K562 (cell line): Measurements from ENCODE around the gene HADHB. TPM values are rescaled to one million over a fixed set of nuclear protein-coding genes. Genes with fewer than 3 reads are reported as not detected.

Experiments
- CCNT2 ChIP-seq: IDR thresholded peaks from 2 replicates; pipeline ENCODE4 v1.6.1; 2011; ENCODE audit warnings: borderline replicate concordance, low read depth, mild to moderate bottlenecking, moderate library complexity, mixed read lengths, low read length; ENCODE audit not compliant: insufficient read length; ENCODE audit errors: extremely low read depth
- EP300 ChIP-seq: IDR thresholded peaks from 2 replicates; pipeline ENCODE4 v1.6.1; 2012; ENCODE audit warnings: low read length, improper control_type of control experiment
- FIP1L1 ChIP-seq: fragments of 200-400 bp; formaldehyde crosslinking; IDR thresholded peaks from 2 replicates; pipeline ENCODE4 v1.6.1; 2018; ENCODE audit warnings: mild to moderate bottlenecking, low read depth, low read length; ENCODE audit not compliant: poor library complexity, severe bottlenecking
- GATA2 ChIP-seq: sonication (generic); formaldehyde crosslinking; IDR thresholded peaks from 2 replicates; pipeline ENCODE4 v1.4.0; 2020; ENCODE audit warnings: mild to moderate bottlenecking, missing genetic modification reagents
- MAZ ChIP-seq, 2 experiments: fragments of 450-650 bp in 1 of 2; sonication (generic) in 1 of 2; formaldehyde crosslinking; IDR thresholded peaks in 1 of 2; conservative IDR thresholded peaks in 1 of 2; 2 replicates each; pipeline versions ENCODE4 v1.4.0 to v1.5.0; 2020; ENCODE audit warnings: mild to moderate bottlenecking in 1 of 2, missing genetic modification reagents in 1 of 2
- MXI1 ChIP-seq: IDR thresholded peaks from 2 replicates; pipeline ENCODE4 v1.6.1; 2011; ENCODE audit warnings: low read depth, mild to moderate bottlenecking, improper control_type of control experiment, low read length
- MYBL2 ChIP-seq, 2 experiments: fragments of 450-650 bp in 1 of 2; sonication (generic) in 1 of 2; formaldehyde crosslinking in 1 of 2; IDR thresholded peaks; 2 replicates each; pipeline versions ENCODE4 v1.6.1 to v1.8.1; 2017 to 2022; ENCODE audit warnings: borderline replicate concordance in 1 of 2, inconsistent platforms in 1 of 2, low read depth in 1 of 2, mild to moderate bottlenecking in 1 of 2, missing genetic modification reagents in 1 of 2, moderate library complexity in 1 of 2
- SMAD4 ChIP-seq: fragments of 250-450 bp; sonication (Bioruptor Pico); conservative IDR thresholded peaks from 2 replicates; pipeline ENCODE4 v1.8.0; 2021; ENCODE audit warnings: inconsistent platforms, mild to moderate bottlenecking, moderate library complexity
- SMC3 ChIP-seq: conservative IDR thresholded peaks from 2 replicates; pipeline ENCODE4 v1.6.1; 2011; ENCODE audit warnings: low read depth, low read length, improper control_type of control experiment; ENCODE audit not compliant: insufficient read depth
- SREBF2 ChIP-seq: sonication (generic); formaldehyde crosslinking; IDR thresholded peaks from 2 replicates; pipeline ENCODE4 v1.4.0; 2020; ENCODE audit warnings: mild to moderate bottlenecking, missing genetic modification reagents
- TCF7L2 ChIP-seq: fragments of 150-350 bp; IDR thresholded peaks from 2 replicates; pipeline ENCODE4 v1.6.1; 2016; ENCODE audit warnings: low read depth, mild to moderate bottlenecking, low read length, moderate library complexity
- ZKSCAN3 ChIP-seq: fragments of 250-450 bp; sonication (Bioruptor Pico); IDR thresholded peaks from 2 replicates; pipeline ENCODE4 v1.4.0; 2020
- ZNF12 ChIP-seq: sonication (generic); formaldehyde crosslinking; IDR thresholded peaks from 2 replicates; pipeline ENCODE4 v1.4.0; 2020; ENCODE audit warnings: mild to moderate bottlenecking, missing genetic modification reagents
- ZNF133 ChIP-seq: fragments of 250-450 bp; sonication (Bioruptor Pico); IDR thresholded peaks from 2 replicates; pipeline ENCODE4 v1.4.0; 2020; ENCODE audit warnings: mild to moderate bottlenecking
- ZNF175 ChIP-seq: fragments of 200-800 bp; sonication (Bioruptor generic); IDR thresholded peaks from 2 replicates; pipeline ENCODE4 v1.6.1; 2016; ENCODE audit warnings: low read depth, mild to moderate bottlenecking, missing genetic modification characterization, missing compliant biosample characterization
- ZNF253 ChIP-seq: fragments of 250-450 bp; sonication (Bioruptor Pico); conservative IDR thresholded peaks from 2 replicates; pipeline ENCODE4 v1.6.1; 2021; ENCODE audit warnings: mild to moderate bottlenecking
- ZNF354B ChIP-seq: fragments of 250-450 bp; sonication (Bioruptor Pico); IDR thresholded peaks from 2 replicates; pipeline ENCODE4 v1.4.0; 2020
- ZNF707 ChIP-seq: fragments of 250-450 bp; sonication (Bioruptor Pico); conservative IDR thresholded peaks from 2 replicates; pipeline ENCODE4 v1.8.0; 2022; ENCODE audit warnings: inconsistent platforms, mild to moderate bottlenecking, moderate library complexity
- polyA plus RNA-seq, 8 experiments: library from polyadenylated mRNA; depleted of rRNA in 4 of 8; stranded (reverse) in 5 of 8; unstranded in 3 of 8; fragments of >200 nt; fragmentation: Nextera tagmentation in 2 of 8; fragmentation: Illumina TruSeq in 1 of 8; extraction: Ambion mirVana in 2 of 8; extraction: Trizol in 1 of 8; gene quantifications; 2 replicates each; pipeline versions ENCODE4 v1.2.1 to v1.2.3, GENCODE V29; 2011 to 2014; ENCODE audit warnings: inconsistent platforms in 1 of 8, missing spikeins in 1 of 8
- total RNA-seq, 7 experiments: library from RNA; depleted of rRNA in 6 of 7; stranded (reverse); fragments of >200 nt in 6 of 7; fragmentation: Illumina TruSeq in 2 of 7; extraction: Trizol in 2 of 7; gene quantifications; 2 replicates each; pipeline versions ENCODE4 v1.2.1 to v1.2.3, GENCODE V29; 2011 to 2021; ENCODE audit warnings: low replicate concordance in 1 of 7
- TF ChIP-seq, protein P1 (sequence below): fragments of 250-450 bp; sonication (Bioruptor Pico); IDR thresholded peaks from 2 replicates; pipeline ENCODE4 v1.4.0; 2020; ENCODE audit warnings: mild to moderate bottlenecking, moderate library complexity
- TF ChIP-seq, protein P2 (sequence below): fragments of 250-450 bp; sonication (Bioruptor Pico); IDR thresholded peaks from 2 replicates; pipeline ENCODE4 v1.5.0; 2020; ENCODE audit warnings: mild to moderate bottlenecking
- TF ChIP-seq, protein P3 (sequence below): fragments of 250-450 bp; sonication (Bioruptor Pico); IDR thresholded peaks from 2 replicates; pipeline ENCODE4 v1.5.0; 2022; ENCODE audit warnings: mild to moderate bottlenecking
- TF ChIP-seq, protein P4 (sequence below): sonication (generic); formaldehyde crosslinking; IDR thresholded peaks from 2 replicates; pipeline ENCODE4 v1.8.0; 2022; ENCODE audit warnings: mild to moderate bottlenecking, missing genetic modification reagents

Gene HADHB
- total and polyA plus RNA-seq, 9 of the 15 experiments (the other 6 are each of a cell fraction or from before 2014, with no cell fraction given) = 67.3 to 199 (median 100) TPM

DNA sequence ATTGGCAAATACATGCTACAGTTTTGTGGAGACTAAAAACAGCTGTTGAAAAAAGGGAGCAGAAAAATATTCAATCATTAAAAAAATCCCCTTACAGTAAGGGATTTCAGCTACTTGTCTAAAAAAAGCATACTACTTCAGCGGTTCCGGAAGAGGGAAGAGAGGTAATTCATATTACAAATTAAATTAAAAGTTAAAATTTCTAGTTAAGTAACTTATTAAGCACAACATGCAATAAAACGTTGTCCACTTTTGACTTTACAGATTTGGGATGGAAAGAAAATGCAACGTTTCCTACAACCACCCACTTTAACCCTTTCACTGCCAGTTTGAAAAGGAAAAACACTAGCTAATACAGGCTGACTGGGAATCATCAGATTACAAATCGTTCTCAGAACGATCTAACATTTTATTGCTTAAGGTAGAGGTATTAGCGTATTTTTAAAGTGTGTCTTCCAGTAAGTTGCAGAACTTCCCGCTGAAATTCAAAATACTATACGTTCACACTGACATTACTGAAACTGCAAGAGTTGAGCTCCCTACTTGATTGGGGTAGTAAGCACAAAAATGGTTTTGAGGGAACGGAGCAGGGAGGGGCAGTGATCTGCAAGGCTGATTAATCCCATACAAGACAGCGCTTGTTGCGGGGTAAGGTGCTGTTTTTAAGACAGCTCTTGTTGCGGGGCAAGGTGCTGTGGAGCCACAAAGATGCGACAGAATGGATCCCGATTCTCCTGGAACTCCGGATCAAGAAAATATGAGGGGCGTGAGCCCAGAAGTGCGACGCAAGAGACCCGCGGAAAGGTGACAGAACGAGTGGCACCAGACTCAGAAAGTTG is 1.1 kb upstream of the HADHB start (continued):
- TF ChIP-seq, protein P1, sequence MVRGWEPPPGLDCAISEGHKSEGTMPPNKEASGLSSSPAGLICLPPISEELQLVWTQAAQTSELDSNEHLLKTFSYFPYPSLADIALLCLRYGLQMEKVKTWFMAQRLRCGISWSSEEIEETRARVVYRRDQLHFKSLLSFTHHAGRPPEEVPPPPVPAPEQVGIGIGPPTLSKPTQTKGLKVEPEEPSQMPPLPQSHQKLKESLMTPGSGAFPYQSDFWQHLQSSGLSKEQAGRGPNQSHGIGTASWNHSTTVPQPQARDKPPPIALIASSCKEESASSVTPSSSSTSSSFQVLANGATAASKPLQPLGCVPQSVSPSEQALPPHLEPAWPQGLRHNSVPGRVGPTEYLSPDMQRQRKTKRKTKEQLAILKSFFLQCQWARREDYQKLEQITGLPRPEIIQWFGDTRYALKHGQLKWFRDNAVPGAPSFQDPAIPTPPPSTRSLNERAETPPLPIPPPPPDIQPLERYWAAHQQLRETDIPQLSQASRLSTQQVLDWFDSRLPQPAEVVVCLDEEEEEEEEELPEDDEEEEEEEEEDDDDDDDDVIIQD (CRISPR knock-in tag) = no peak
- TF ChIP-seq, protein P2, sequence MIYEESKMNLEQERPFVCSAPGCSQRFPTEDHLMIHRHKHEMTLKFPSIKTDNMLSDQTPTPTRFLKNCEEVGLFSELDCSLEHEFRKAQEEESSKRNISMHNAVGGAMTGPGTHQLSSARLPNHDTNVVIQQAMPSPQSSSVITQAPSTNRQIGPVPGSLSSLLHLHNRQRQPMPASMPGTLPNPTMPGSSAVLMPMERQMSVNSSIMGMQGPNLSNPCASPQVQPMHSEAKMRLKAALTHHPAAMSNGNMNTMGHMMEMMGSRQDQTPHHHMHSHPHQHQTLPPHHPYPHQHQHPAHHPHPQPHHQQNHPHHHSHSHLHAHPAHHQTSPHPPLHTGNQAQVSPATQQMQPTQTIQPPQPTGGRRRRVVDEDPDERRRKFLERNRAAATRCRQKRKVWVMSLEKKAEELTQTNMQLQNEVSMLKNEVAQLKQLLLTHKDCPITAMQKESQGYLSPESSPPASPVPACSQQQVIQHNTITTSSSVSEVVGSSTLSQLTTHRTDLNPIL (CRISPR knock-in tag) = no peak
- TF ChIP-seq ZNF707 (CRISPR knock-in tag) (no peak), ZNF354B (no peak), CCNT2 (peak; percentile 0), FIP1L1 (no peak), MXI1 (no peak), EP300 (no peak), ZKSCAN3 (CRISPR knock-in tag) (no peak), SMC3 (no peak), SREBF2 (CRISPR knock-in tag) (no peak), ZNF12 (CRISPR knock-in tag) (no peak), ZNF175 (CRISPR knock-in tag) (no peak), TCF7L2 (no peak), MAZ (CRISPR knock-in tag; conservative IDR thresholded peaks at IDR 0.05 in 1 of 2, IDR thresholded peaks at IDR 0.05 in 1 of 2) (no peak), SMAD4 (CRISPR knock-in tag) (no peak), MYBL2 (IDR thresholded peaks at IDR 0.05; ENCODE audit: low read depth) (peak; percentile 51; the same call in 1 of the 2 replicates), MYBL2 (CRISPR knock-in tag; IDR thresholded peaks at IDR 0.05; ENCODE audit: borderline replicate concordance) (no peak), ZNF133 (CRISPR knock-in tag) (no peak), GATA2 (CRISPR knock-in tag) (0 out of 2 replicates have a peak, but pooled peaks have one; percentile 29), ZNF253 (CRISPR knock-in tag) (no peak)
- TF ChIP-seq, protein P3, sequence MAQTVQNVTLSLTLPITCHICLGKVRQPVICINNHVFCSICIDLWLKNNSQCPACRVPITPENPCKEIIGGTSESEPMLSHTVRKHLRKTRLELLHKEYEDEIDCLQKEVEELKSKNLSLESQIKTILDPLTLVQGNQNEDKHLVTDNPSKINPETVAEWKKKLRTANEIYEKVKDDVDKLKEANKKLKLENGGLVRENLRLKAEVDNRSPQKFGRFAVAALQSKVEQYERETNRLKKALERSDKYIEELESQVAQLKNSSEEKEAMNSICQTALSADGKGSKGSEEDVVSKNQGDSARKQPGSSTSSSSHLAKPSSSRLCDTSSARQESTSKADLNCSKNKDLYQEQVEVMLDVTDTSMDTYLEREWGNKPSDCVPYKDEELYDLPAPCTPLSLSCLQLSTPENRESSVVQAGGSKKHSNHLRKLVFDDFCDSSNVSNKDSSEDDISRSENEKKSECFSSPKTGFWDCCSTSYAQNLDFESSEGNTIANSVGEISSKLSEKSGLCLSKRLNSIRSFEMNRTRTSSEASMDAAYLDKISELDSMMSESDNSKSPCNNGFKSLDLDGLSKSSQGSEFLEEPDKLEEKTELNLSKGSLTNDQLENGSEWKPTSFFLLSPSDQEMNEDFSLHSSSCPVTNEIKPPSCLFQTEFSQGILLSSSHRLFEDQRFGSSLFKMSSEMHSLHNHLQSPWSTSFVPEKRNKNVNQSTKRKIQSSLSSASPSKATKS (CRISPR knock-in tag) = no peak
- TF ChIP-seq, protein P4, sequence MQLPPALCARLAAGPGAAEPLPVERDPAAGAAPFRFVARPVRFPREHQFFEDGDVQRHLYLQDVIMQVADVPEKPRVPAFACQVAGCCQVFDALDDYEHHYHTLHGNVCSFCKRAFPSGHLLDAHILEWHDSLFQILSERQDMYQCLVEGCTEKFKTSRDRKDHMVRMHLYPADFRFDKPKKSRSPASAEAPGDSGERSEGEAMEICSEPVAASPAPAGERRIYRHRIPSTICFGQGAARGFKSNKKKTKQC (CRISPR knock-in tag) = no peak
